Uterus (tissue), 4 donors: ENCODE data around the gene CAMK2A. TPM values are rescaled to one million over a fixed set of nuclear protein-coding genes. Genes with fewer than 3 reads are reported as not detected.

Experiments
- DNase-seq, 2 donors: peaks; one replicate each; pipeline ENCODE4 v3.0.0-alpha.2; 2019 to 2020
- H3K27ac ChIP-seq, 2 donors: fragments of 200-600 bp; sonication (generic); 1 replicate in 1 of 2; 2 replicates in 1 of 2; pipeline ENCODE4 v1.5.1; 2016 to 2018
- H3K27me3 ChIP-seq, 2 donors: fragments of 200-600 bp; sonication (generic); one replicate each; pipeline ENCODE4 v1.5.1; 2018 to 2019; ENCODE audit warnings: control low read depth in 1 of 2
- H3K36me3 ChIP-seq, 2 donors: fragments of 200-600 bp; sonication (generic); one replicate each; pipeline ENCODE4 v1.5.1; 2019; ENCODE audit warnings: control low read depth in 1 of 2
- H3K4me1 ChIP-seq, 2 donors: fragments of 200-600 bp; sonication (generic); one replicate each; pipeline ENCODE4 v1.5.1; 2018 to 2019; ENCODE audit warnings: control low read depth in 1 of 2
- H3K4me3 ChIP-seq, 2 donors: fragments of 200-600 bp; sonication (generic); 1 replicate in 1 of 2; 2 replicates in 1 of 2; pipeline ENCODE4 v1.5.1; 2018 to 2019; ENCODE audit warnings: mild to moderate bottlenecking in 1 of 2
- H3K9me3 ChIP-seq, 2 donors: fragments of 200-600 bp; sonication (generic); one replicate each; pipeline ENCODE4 v1.5.1; 2019; ENCODE audit warnings: control low read depth in 1 of 2
- POLR2A ChIP-seq, 2 donors: fragments of 450-650 bp; IDR thresholded peaks; one replicate each; pipeline ENCODE4 v1.6.1; 2016; ENCODE audit warnings: antibody characterized with exemption in 2 of 2, mild to moderate bottlenecking in 1 of 2, moderate library complexity in 1 of 2
- intact Hi-C: fragments of 100-400 bp; cut with DNase I; formaldehyde crosslinking; loops from one replicate; pipeline ENCODE4 v1.15.1; 2023; ENCODE audit warnings: low total_unique reads
- total RNA-seq, 4 donors: library from RNA; depleted of rRNA in 3 of 4; stranded (reverse); fragments of >200 nt in 3 of 4; gene quantifications; one replicate each; pipeline versions ENCODE4 v1.1.0 to v1.2.4, GENCODE V29; 2014 to 2023
- TF ChIP-seq, protein P1 (sequence below), 4 experiments: fragments of 200-600 bp in 2 of 4; fragments of 450-650 bp in 2 of 4; sonication (generic) in 2 of 4; IDR thresholded peaks; one replicate each; pipeline ENCODE4 v1.5.1; 2016 to 2019; ENCODE audit warnings: antibody characterized with exemption in 4 of 4, mild to moderate bottlenecking in 2 of 4, moderate library complexity in 1 of 4
- donor health status: DM: yes; HTN: yes; CAD: no.

The CAMK2A gene
- total RNA-seq, 4 donors from 2014 or later, result under 0.01 to 23.7 (median 4.3) TPM

DNA sequence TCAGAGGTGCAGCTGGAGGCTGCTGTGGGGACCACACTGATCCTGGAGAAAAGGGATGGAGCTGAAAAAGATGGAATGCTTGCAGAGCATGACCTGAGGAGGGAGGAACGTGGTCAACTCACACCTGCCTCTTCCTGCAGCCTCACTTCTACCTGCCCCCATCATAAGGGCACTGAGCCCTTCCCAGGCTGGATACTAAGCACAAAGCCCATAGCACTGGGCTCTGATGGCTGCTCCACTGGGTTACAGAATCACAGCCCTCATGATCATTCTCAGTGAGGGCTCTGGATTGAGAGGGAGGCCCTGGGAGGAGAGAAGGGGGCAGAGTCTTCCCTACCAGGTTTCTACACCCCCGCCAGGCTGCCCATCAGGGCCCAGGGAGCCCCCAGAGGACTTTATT lies 105.6 kb downstream of the CAMK2A start:
- H3K36me3 ChIP-seq, result no peaks in the 10 kb centered on the region
- H3K9me3 ChIP-seq, result no peaks in the 10 kb centered on the region
- H3K27ac ChIP-seq, result no peak overlapping the region
- H3K4me3 ChIP-seq, result no peak overlapping the region
- no peak for DNase-seq
- TF ChIP-seq, protein P1, sequence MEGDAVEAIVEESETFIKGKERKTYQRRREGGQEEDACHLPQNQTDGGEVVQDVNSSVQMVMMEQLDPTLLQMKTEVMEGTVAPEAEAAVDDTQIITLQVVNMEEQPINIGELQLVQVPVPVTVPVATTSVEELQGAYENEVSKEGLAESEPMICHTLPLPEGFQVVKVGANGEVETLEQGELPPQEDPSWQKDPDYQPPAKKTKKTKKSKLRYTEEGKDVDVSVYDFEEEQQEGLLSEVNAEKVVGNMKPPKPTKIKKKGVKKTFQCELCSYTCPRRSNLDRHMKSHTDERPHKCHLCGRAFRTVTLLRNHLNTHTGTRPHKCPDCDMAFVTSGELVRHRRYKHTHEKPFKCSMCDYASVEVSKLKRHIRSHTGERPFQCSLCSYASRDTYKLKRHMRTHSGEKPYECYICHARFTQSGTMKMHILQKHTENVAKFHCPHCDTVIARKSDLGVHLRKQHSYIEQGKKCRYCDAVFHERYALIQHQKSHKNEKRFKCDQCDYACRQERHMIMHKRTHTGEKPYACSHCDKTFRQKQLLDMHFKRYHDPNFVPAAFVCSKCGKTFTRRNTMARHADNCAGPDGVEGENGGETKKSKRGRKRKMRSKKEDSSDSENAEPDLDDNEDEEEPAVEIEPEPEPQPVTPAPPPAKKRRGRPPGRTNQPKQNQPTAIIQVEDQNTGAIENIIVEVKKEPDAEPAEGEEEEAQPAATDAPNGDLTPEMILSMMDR (IDR thresholded peaks at IDR 0.05), result no peak
- no peak for TF ChIP-seq POLR2A (IDR thresholded peaks at IDR 0.05)
- H3K4me1 ChIP-seq, result peaks cover 0 to 9% of the 10 kb centered on the region in 2 donors
- intact Hi-C loops, result no loop called here
- H3K27me3 ChIP-seq, result no peaks in the 10 kb centered on the region

DNA sequence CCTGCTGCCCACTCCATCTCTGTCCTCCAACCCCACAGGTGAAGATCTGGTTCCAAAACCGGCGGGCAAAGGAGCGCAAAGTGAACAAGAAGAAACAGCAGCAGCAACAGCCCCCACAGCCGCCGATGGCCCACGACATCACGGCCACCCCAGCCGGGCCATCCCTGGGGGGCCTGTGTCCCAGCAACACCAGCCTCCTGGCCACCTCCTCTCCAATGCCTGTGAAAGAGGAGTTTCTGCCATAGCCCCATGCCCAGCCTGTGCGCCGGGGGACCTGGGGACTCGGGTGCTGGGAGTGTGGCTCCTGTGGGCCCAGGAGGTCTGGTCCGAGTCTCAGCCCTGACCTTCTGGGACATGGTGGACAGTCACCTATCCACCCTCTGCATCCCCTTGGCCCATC lies 106.1 kb downstream of the CAMK2A start:
- H3K9me3 ChIP-seq, result no peaks in the 10 kb centered on the region
- peaks cover 0 to 9% of the 10 kb centered on the region in 2 donors for H3K4me1 ChIP-seq
- no peak overlapping the region for H3K27ac ChIP-seq
- H3K4me3 ChIP-seq, result no peak overlapping the region
- intact Hi-C loops, result no loop called here
- no peaks in the 10 kb centered on the region for H3K27me3 ChIP-seq
- no peak for TF ChIP-seq POLR2A (IDR thresholded peaks at IDR 0.05)
- TF ChIP-seq, protein P1 (IDR thresholded peaks at IDR 0.05), result no peak
- no peaks in the 10 kb centered on the region for H3K36me3 ChIP-seq
- no peak for DNase-seq

DNA sequence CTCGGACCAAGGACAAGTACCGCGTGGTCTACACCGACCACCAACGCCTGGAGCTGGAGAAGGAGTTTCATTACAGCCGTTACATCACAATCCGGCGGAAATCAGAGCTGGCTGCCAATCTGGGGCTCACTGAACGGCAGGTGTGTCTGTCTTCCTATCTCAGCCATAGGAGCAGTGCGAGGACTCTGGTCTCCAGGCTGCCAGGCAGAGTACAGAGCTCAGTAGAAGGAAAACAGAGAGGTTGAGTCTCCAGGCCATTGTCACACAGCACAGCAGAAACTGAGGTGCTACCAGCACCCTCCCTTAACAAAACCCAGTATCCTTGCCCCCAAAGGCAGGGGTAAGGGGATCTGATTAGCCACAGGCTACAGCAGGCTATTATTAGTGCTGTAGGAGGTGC lies 106.8 kb downstream of the CAMK2A start:
- Histone ChIP-seq H3K27ac (no peak overlapping the region), H3K4me1 (peaks cover 0 to 9% of the 10 kb centered on the region in 2 donors), H3K9me3 (no peaks in the 10 kb centered on the region), H3K36me3 (no peaks in the 10 kb centered on the region), H3K27me3 (no peaks in the 10 kb centered on the region), H3K4me3 (no peak overlapping the region)
- intact Hi-C loops, result no loop called here
- no peak for DNase-seq
- TF ChIP-seq, protein P1 (IDR thresholded peaks at IDR 0.05), result no peak
- no peak for TF ChIP-seq POLR2A (IDR thresholded peaks at IDR 0.05)

DNA sequence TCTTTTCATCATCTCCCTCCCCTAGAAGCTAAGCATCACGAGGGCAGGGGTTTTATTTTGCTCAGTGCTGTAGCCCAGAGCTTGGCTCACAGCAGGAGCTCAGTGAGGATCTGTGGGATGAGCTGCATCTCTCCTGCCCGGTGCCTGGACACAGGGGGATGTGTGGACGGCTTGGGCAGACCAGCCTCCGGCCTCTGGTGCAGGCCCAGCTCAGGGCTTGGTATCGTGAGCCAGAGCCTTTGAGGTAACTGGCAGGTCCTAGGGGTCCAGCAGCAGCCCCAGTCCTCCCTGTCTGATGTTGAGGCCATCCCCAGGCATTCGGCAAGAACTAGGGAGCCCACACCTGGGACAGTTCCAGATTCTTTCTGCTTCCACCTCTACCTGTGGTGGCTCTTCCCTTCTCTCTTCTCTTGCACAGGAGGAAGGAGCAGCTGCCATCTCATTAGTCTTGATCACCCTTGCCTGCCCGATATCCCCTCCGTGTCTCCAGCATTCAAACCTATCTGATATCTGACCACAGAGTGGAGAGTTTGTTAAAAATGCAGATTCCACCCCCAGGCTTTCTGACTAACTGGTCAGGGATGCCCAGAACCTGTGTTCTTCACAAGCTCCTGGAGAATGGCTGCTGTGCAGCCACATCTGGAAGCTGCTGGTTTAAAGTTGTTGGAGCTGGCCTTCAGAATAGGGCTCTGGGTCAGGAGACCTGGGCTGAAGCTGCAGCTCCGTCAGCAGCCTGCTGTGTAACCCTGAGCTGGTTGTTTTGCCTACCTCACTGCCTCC lies 107.6 kb downstream of the CAMK2A start:
- TF ChIP-seq, protein P1 (IDR thresholded peaks at IDR 0.05), result no peak
- TF ChIP-seq POLR2A (IDR thresholded peaks at IDR 0.05), result no peak
- H3K4me1 ChIP-seq, result peaks cover 0 to 9% of the 10 kb centered on the region in 2 donors

DNA sequence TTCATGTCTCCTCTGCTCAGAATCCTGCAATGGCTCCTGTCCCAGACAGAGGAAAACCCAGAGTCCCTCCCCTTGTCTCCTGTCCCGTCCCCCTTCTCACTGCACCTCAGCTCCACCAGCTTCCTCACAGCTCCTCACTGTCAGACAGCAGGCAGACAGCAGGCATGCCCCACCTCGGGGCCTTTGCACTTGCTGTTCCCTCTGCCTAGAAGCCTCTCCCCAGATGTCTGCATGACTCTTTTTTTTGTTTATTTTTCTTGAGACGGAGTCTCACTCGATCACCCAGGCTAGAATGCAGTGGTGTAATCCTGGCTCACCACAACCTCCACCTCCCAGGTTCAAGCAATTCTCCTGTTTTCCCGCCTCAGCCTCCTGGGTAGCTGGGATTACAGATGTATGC lies 108.5 kb downstream of the CAMK2A start:
- TF ChIP-seq, protein P1 (IDR thresholded peaks at IDR 0.05), result no peak
- no peak for TF ChIP-seq POLR2A (IDR thresholded peaks at IDR 0.05)
- no peaks in the 10 kb centered on the region for H3K27me3 ChIP-seq
- H3K27ac ChIP-seq, result peak overlapping the region; percentile 68 to 81
- H3K4me3 ChIP-seq, result no peak overlapping the region
- DNase-seq, result no peak
- intact Hi-C loops, result no loop called here
- H3K9me3 ChIP-seq, result no peaks in the 10 kb centered on the region
- H3K4me1 ChIP-seq, result peaks cover 0 to 9% of the 10 kb centered on the region in 2 donors
- H3K36me3 ChIP-seq, result no peaks in the 10 kb centered on the region

More for the DNA sequence above, 107.6 kb downstream of the CAMK2A start:
- intact Hi-C loops, result no loop called here
- H3K36me3 ChIP-seq, result no peaks in the 10 kb centered on the region
- peak overlapping the region; percentile 13 to 68 for H3K27ac ChIP-seq
- H3K9me3 ChIP-seq, result no peaks in the 10 kb centered on the region
- H3K27me3 ChIP-seq, result no peaks in the 10 kb centered on the region
- H3K4me3 ChIP-seq, result no peak overlapping the region
- no peak for DNase-seq
